Transverse colon (tissue), 4 donors: ENCODE data around the gene PRKCE. TPM values are rescaled to one million over a fixed set of nuclear protein-coding genes. Genes with fewer than 3 reads are reported as not detected.

Experiments
- DNase-seq: peaks from one replicate; pipeline ENCODE4 v3.0.0-alpha.2; 2019
- H3K27ac ChIP-seq, 4 donors: fragments of 200-600 bp; sonication (generic); 2 replicates each; pipeline ENCODE4 v1.5.1; 2016 to 2018; ENCODE audit warnings: inconsistent platforms in 4 of 4
- H3K27me3 ChIP-seq: fragments of 200-600 bp; sonication (generic); 2 replicates; pipeline ENCODE4 v1.5.1; 2017; ENCODE audit warnings: inconsistent platforms
- H3K36me3 ChIP-seq, 4 donors: fragments of 200-600 bp; sonication (generic); 2 replicates each; pipeline ENCODE4 v1.5.1; 2017 to 2019; ENCODE audit warnings: inconsistent platforms in 4 of 4
- H3K4me1 ChIP-seq, 4 donors: fragments of 200-600 bp; sonication (generic); 2 replicates each; pipeline ENCODE4 v1.5.1; 2017 to 2020; ENCODE audit warnings: inconsistent platforms in 4 of 4
- H3K4me3 ChIP-seq, 4 donors: fragments of 200-600 bp; sonication (generic); 1 replicate in 1 of 4; 2 replicates in 3 of 4; pipeline versions ENCODE4 v1.5.1 to v1.6.1; 2017 to 2019; ENCODE audit warnings: inconsistent platforms in 4 of 4
- H3K9me3 ChIP-seq, 2 donors: fragments of 200-600 bp; sonication (generic); 2 replicates each; pipeline ENCODE4 v1.5.1; 2017 to 2019; ENCODE audit warnings: inconsistent platforms in 2 of 2
- CTCF ChIP-seq, 5 experiments: fragments of 200-600 bp in 3 of 5; fragments of 450-650 bp in 2 of 5; sonication (generic) in 3 of 5; IDR thresholded peaks; 1 replicate in 2 of 5; 2 replicates in 3 of 5; pipeline ENCODE4 v1.5.1; 2016 to 2017; ENCODE audit warnings: antibody characterized with exemption in 5 of 5, inconsistent platforms in 3 of 5, mild to moderate bottlenecking in 2 of 5, moderate library complexity in 1 of 5
- EP300 ChIP-seq: sonication (generic); formaldehyde crosslinking; IDR thresholded peaks from one replicate; pipeline ENCODE4 v1.6.1; 2017; ENCODE audit warnings: antibody characterized with exemption, low read depth
- POLR2A ChIP-seq: fragments of 450-650 bp; IDR thresholded peaks from one replicate; pipeline ENCODE4 v1.6.1; 2016; ENCODE audit warnings: antibody characterized with exemption, mild to moderate bottlenecking, moderate library complexity
- POLR2AphosphoS5 ChIP-seq, 3 donors: sonication (generic); formaldehyde crosslinking; IDR thresholded peaks; one replicate each; pipeline ENCODE4 v1.6.1; 2016; ENCODE audit warnings: antibody characterized with exemption in 3 of 3
- WGBS, 2 donors: methylation state at CpG; one replicate each; pipeline ENCODE4 v1.1.5; 2018; ENCODE audit warnings: low coverage in 1 of 2; 5-methylcytosine and 5-hydroxymethylcytosine counted together
- in situ Hi-C, 4 donors: fragments of 200-750 bp; cut with MboI; loops; one replicate each; pipeline versions ENCODE4 v1.15.0 to v1.15.1; 2017; ENCODE audit warnings: low sequenced_read_pairs in 3 of 4, low pct_ligation_motif_present in 1 of 4, low pct_unique_long_range_greater_than_20kb in 1 of 4
- intact Hi-C: fragments of 100-400 bp; cut with DNase I; formaldehyde crosslinking; loops from one replicate; pipeline ENCODE4 v1.15.1; 2023; ENCODE audit warnings: low total_unique reads
- total RNA-seq, 4 donors: library from RNA; depleted of rRNA; stranded (reverse); fragments of >200 nt; gene quantifications; one replicate each; pipeline ENCODE4 v1.1.0, GENCODE V29; 2016

The PRKCE gene
- total RNA-seq, 4 donors from 2014 or later = 8.6 to 20.6 (median 11.3) TPM

DNA sequence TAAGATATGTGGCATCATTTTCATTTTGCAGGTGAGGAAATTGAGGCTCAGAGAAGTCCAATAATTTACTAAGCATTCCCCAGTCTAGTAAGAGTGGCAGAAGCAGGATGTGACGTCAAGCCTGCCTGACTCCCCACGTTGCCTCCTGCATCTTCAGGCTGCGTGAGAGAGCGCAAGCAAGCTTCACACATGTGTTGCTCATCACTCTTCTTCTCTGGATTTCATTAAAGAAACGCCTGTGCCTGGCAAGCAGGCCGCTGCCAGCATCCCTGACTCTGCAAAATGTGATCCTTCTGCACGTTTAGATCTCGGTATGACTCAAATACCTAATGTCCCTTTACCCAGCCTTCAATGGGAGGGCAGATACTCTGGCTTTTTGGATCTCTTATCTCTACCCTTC lies 96.8 kb downstream of the PRKCE start:
- DNase-seq = no peak
- Histone ChIP-seq H3K4me1 (peaks cover 5 to 27% (median 18%) of the 10 kb centered on the region in 4 donors), H3K4me3 (no peak overlapping the region), H3K36me3 (no peaks in the 10 kb centered on the region), H3K27me3 (no peaks in the 10 kb centered on the region), H3K27ac (no peak overlapping the region), H3K9me3 (no peaks in the 10 kb centered on the region)
- TF ChIP-seq EP300 = no peak
- TF ChIP-seq CTCF (IDR thresholded peaks at IDR 0.05) = no peak
- no peak for TF ChIP-seq POLR2AphosphoS5 (IDR thresholded peaks at IDR 0.05)
- no peak for TF ChIP-seq POLR2A
- in situ Hi-C loops = no loop called here
- WGBS, 2 donors = 72 to 84% methylated on average over 4 to 8 of the region's 8 CpGs
- intact Hi-C loops = no loop called here

DNA sequence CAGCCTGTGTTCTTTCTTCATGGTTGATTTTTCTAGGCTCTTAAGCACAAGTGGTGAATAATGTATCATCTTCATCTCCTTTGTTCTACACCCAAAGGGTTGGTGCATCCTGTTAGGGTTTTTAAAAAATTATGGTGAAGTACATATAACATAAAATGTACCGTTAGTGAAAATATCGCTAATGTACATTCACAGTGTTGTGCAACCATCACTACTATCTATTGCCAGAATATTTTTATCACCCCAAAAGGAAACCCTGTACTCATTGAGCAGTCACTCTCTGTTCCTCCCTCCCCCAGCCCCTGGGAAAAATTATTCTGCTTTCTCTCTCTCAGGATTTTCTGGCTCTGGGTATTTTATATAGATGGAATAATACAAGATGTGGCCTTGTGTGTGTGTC lies 98.5 kb downstream of the PRKCE start:
- Histone ChIP-seq H3K9me3 (no peaks in the 10 kb centered on the region), H3K27me3 (no peaks in the 10 kb centered on the region), H3K27ac (no peak overlapping the region), H3K4me1 (peaks cover 0 to 17% (median 12%) of the 10 kb centered on the region in 4 donors), H3K36me3 (no peaks in the 10 kb centered on the region), H3K4me3 (no peak overlapping the region)
- DNase-seq = no peak
- in situ Hi-C loops (no loop called here), intact Hi-C loops (no loop called here)
- 89 to 92% methylated on average over 2 of the region's 2 CpGs for WGBS, 2 donors
- TF ChIP-seq CTCF (IDR thresholded peaks at IDR 0.05) (no peak), POLR2AphosphoS5 (IDR thresholded peaks at IDR 0.05) (no peak)

DNA sequence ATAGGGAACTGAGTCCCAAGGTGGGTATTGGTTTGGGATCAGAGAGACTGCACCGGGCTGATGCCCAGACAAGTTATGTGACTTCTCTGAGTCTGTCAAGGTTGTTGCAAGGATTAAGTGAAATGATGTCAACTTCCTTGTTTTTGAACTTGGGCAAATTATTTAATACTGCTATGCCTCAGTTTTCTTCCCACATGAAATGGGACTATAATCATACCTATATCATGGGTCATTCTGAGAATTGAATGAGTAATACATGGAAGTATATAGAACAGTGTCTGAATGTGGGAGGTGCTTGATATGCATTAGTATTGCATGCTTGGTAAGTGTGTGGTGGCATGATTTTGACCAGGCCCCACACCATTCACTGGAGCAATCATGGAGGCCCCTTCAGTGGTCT lies 99.0 kb downstream of the PRKCE start:
- DNase-seq = no peak
- H3K27ac ChIP-seq = no peak overlapping the region
- H3K4me1 ChIP-seq = peaks cover 0 to 13% (median 10%) of the 10 kb centered on the region in 4 donors
- H3K36me3 ChIP-seq = no peaks in the 10 kb centered on the region
- intact Hi-C loops = no loop called here
- H3K27me3 ChIP-seq = no peaks in the 10 kb centered on the region
- no peak overlapping the region for H3K4me3 ChIP-seq
- no peaks in the 10 kb centered on the region for H3K9me3 ChIP-seq
- no peak for TF ChIP-seq POLR2A
- TF ChIP-seq EP300 = no peak
- TF ChIP-seq CTCF (IDR thresholded peaks at IDR 0.05) = no peak
- no peak for TF ChIP-seq POLR2AphosphoS5 (IDR thresholded peaks at IDR 0.05)
- WGBS, 2 donors = 68% methylated on average over 1 of the region's 1 CpG; no CpG with 5 or more reads in 1 of the 2 donors
- in situ Hi-C loops = no loop called here

GRCh38 chr2:45753381-45753780 lies 101.9 kb downstream of the PRKCE start:
- in situ Hi-C loops = no loop called here
- WGBS, 2 donors = 53 to 82% methylated on average over 4 of the region's 4 CpGs

More at GRCh38 chr2:45753381-45753780, 101.9 kb downstream of the PRKCE start:
- no peaks in the 10 kb centered on the region for H3K36me3 ChIP-seq
- no peak for DNase-seq
- H3K27ac ChIP-seq = no peak overlapping the region
- no peak for TF ChIP-seq POLR2A
- no peak overlapping the region for H3K4me3 ChIP-seq
- H3K9me3 ChIP-seq = no peaks in the 10 kb centered on the region
- intact Hi-C loops = no loop called here
- H3K4me1 ChIP-seq = peaks cover 0 to 12% (median 4%) of the 10 kb centered on the region in 4 donors
- H3K27me3 ChIP-seq = no peaks in the 10 kb centered on the region
